Measurements from ENCODE around the gene JPH4.

JPH4 gene

DNA sequence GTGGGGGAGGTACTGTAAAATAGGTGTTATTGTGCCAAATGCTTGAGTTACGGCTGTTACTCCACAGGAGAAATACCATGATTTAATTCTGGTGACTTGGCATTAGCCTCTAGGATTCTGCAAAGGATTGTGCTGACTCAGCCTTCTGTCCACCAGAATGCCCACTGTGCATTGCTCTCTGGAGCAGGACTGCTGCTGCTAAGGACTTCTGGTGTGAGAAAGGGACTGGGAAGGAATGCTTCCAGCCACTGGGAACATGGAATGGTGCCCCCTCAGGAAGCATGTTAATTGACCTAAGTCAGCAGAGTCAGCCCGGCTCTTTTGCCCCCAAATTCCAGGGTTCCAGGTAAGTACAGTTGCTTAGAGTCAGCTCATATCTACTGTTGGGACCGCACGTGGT lies 59.9 kb downstream of the JPH4 start:
- H3K4me3 ChIP-seq (ENCODE audit: low read depth, low read length) = no peak overlapping the region
- TF ChIP-seq, protein P1, sequence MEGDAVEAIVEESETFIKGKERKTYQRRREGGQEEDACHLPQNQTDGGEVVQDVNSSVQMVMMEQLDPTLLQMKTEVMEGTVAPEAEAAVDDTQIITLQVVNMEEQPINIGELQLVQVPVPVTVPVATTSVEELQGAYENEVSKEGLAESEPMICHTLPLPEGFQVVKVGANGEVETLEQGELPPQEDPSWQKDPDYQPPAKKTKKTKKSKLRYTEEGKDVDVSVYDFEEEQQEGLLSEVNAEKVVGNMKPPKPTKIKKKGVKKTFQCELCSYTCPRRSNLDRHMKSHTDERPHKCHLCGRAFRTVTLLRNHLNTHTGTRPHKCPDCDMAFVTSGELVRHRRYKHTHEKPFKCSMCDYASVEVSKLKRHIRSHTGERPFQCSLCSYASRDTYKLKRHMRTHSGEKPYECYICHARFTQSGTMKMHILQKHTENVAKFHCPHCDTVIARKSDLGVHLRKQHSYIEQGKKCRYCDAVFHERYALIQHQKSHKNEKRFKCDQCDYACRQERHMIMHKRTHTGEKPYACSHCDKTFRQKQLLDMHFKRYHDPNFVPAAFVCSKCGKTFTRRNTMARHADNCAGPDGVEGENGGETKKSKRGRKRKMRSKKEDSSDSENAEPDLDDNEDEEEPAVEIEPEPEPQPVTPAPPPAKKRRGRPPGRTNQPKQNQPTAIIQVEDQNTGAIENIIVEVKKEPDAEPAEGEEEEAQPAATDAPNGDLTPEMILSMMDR (IDR thresholded peaks at IDR 0.05; ENCODE audit: insufficient read depth, low read depth, low read length, missing control alignments) = no peak
- no peak for DNase-seq (ENCODE audit: low read depth)
